Choroid plexus epithelial cell (primary cell): Measurements from ENCODE around the gene ATXN1.
A peak's percentile ranks its signal among the peaks of the same experiment; 100 is the strongest.

Experiments used
- DNase-seq: peaks from one replicate; pipeline ENCODE4 v3.0.0-alpha.2; 2010; ENCODE audit warnings: low read depth
- H3K4me3 ChIP-seq: 2 replicates; pipeline ENCODE4 v1.5.1; 2011; ENCODE audit warnings: low read depth, mild to moderate bottlenecking, control low read depth, low read length, moderate library complexity
- CTCF ChIP-seq: conservative IDR thresholded peaks from 2 replicates; pipeline ENCODE4 v1.5.1; 2011; ENCODE audit warnings: low read depth, mild to moderate bottlenecking, control low read depth, inconsistent platforms, low read length, moderate library complexity

The ATXN1 gene

GRCh38 chr6:16512544-16513290 lies 248.5 kb downstream of the ATXN1 start:
- no peak for TF ChIP-seq CTCF
- DNase-seq: no peak
- H3K4me3 ChIP-seq: no peak overlapping the region

- H3K4me3 ChIP-seq: no peak overlapping the region
- DNase-seq: no peak
- no peak for TF ChIP-seq CTCF
Measured at GRCh38 chr6:16511723-16512489, 249.4 kb downstream of the ATXN1 start.

GRCh38 chr6:16511040-16511660 lies 250.1 kb downstream of the ATXN1 start:
- DNase-seq: peak; percentile 66
- H3K4me3 ChIP-seq: no peak overlapping the region
- peak; percentile 79 for TF ChIP-seq CTCF

GRCh38 chr6:16510245-16510644 lies 251.0 kb downstream of the ATXN1 start:
- no peak for TF ChIP-seq CTCF
- no peak for DNase-seq

GRCh38 chr6:16508959-16509358 lies 252.3 kb downstream of the ATXN1 start:
- TF ChIP-seq CTCF: no peak
- no peak for DNase-seq
- no peak overlapping the region for H3K4me3 ChIP-seq

More at GRCh38 chr6:16510245-16510644, 251.0 kb downstream of the ATXN1 start:
- H3K4me3 ChIP-seq: no peak overlapping the region

- TF ChIP-seq CTCF: peak; percentile 10
- H3K4me3 ChIP-seq: no peak overlapping the region
- DNase-seq: peak; percentile 60
Measured at GRCh38 chr6:16505711-16506357, 255.4 kb downstream of the ATXN1 start.
